H54 (cell line): ENCODE results near the gene CANX.

Experiments used
- DNase-seq: peaks from one replicate; pipeline ENCODE4 v3.0.0; 2011; ENCODE audit warnings: low spot score, mixed read lengths; ENCODE audit not compliant: insufficient read length
- FAIRE-seq: peaks from 3 replicates; lab custom pipeline; 2011; peaks lifted over from hg19 to GRCh38; lab: Jason Lieb, UNC
- POLR2A ChIP-seq: IDR thresholded peaks from 2 replicates; pipeline ENCODE4 v1.6.1; 2011; ENCODE audit warnings: low read depth, mild to moderate bottlenecking, low read length

CANX gene

DNA sequence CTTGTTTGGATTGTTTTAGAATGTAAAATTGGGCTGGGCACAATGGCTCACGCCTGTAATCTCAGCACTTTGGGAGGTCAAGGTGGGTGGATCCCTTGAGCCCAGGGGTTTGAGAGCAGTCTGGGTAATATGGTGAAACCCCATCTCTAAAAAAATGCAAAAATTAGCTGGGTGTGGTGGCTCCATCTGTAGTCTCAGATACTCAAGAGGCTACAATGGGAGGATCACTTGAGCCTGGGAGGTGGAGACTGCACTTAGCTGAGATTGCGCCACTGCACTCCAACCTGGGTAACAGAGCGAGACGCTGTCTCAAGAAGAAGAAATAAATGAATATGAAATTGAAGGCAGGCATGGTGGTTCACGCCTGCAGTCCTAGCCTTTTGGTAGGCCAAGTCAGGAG lies 55.2 kb downstream of the CANX start:
- DNase-seq (no peak), FAIRE-seq (no peak)
- TF ChIP-seq POLR2A = no peak

DNA sequence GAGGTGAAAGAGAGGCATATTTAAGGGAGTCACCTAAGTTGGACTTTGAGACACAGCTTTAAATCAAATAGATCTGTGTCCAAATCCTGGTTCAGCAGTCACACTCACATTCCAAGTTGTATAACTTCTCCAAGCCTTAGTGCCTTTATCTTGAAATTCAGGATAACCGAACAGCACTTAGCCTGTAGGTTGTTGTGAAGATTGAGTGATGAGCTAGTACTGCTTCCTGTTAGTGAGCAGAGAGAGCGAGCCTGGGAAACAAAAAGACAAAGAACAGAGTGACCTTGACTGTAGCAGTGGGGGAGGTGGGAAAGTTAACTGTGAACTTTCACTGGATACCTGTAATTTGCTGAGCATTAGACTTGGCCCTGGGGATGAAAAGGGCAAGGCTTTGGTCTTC lies 56.3 kb downstream of the CANX start:
- DNase-seq (no peak), FAIRE-seq (no peak)
- TF ChIP-seq POLR2A = no peak

DNA sequence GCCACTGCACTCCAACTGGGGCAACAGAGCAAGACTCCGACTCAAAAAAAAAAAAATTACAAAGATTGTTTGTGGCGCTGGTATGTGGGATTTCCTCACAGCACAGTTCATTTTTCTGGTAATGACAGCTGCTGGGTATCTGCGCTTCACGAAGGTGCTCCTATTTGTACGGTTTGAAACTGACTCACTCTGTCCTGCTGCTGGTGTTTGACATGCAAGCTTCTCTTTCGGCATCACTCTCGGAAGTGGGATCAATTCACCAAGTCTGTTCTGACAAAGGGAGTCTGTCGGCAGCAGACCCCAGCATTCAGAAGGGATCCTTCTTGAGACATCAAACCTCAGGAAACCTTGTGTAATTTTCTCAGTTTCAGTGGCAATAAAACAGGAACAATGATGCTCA lies 60.2 kb downstream of the CANX start:
- FAIRE-seq (no peak), DNase-seq (no peak)
- TF ChIP-seq POLR2A = no peak

DNA sequence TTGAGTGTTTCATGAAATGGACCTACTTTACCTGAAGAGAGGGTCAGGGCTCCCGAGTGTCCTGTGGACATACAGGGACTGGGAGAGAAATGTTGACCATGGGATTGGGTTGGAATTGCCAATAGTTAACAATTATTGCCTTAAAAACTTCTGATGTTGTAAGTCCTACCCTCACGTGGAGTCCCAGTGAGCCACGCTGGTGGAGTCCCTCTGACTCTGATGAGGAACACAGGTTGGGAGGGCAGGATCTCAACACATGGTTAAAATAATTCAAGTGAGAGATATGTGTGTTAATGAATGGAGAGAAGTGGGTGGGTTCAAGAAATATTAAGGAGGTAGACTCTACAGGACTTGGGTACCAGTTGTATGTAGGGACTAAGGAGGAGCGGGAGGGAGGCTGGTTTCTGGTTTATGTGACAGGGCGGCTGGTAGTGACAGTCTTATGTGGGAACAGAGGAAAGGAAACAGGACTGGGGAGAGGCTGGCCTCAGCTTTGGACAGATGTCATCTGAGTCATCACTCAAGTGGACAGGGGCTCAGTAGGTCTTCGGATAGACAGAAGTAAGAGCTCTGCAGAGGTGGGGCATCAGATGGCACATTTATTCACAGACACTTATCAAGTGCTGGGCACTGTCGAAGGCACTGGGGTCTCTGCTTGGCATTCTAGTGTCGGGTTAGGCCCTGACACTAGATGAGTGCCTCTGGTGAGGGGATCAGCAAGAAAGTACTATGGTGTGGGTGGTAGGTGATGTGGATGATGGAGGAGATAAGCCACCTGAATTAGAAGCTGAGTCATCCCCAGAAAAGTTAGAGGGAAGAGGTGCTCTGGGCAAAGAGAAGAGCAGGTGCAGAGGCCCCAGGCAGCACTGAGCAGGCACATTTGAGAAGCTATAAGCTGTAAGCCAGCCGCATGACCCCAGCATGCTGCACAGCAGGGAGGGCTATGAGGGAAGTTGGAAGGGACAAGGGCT lies 61.1 kb downstream of the CANX start:
- FAIRE-seq = no peak
- no peak for DNase-seq
- no peak for TF ChIP-seq POLR2A

DNA sequence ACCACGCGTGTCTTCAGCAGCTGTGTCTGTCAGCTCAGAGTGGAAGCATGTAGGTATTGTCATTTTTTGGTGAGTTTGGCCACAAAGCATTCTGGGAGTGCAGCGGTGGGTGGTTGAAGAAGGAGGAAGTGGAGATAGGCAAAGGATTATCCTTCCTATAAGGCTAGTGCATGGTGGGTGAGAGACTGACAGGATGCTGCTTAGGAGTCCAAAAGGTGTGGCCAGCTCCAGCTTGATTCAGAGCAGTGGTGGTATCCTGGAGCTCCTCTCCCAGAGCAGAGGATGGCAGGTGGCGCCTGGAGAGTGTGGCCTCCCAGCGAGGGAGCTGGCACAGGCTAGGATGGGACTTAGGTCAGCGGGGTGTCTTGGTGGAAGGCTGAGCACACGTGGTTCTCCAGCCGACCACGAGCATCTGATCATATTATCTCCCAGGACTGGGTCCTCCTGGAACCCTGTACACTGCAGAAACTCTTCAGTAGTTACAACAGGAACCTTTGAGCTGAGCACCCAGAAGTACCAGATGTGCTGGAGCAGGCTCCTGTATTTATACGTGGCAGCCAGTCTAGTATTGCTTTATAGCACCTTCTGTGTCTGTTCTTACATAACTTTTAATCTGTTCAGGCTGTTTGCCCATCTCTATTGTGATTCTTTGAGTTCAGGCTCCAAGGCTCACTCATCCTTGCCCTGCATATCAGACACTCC lies 63.5 kb downstream of the CANX start:
- TF ChIP-seq POLR2A = no peak; the same call in 1 of the 2 replicates
- DNase-seq = no peak
- FAIRE-seq = no peak

DNA sequence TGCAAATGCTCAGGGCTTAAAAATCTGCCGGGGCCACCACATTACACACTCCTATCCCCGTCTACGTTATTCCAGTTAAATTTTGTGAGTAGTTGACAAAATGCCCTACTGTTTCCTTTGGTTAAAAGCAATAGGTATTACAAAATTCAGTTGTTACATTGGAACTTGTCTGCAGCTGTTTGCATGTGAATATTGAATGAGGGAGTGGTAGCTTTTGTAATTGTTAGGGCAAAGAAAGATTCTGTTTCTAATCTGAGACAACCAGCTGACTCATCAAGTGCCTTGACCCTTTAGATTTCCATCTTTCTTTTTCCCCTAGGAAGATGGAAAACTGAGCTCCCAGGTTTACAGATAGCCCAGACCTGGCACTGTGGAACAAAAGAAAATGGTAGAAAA lies 64.0 kb downstream of the CANX start:
- DNase-seq (no peak), FAIRE-seq (no peak)

DNA sequence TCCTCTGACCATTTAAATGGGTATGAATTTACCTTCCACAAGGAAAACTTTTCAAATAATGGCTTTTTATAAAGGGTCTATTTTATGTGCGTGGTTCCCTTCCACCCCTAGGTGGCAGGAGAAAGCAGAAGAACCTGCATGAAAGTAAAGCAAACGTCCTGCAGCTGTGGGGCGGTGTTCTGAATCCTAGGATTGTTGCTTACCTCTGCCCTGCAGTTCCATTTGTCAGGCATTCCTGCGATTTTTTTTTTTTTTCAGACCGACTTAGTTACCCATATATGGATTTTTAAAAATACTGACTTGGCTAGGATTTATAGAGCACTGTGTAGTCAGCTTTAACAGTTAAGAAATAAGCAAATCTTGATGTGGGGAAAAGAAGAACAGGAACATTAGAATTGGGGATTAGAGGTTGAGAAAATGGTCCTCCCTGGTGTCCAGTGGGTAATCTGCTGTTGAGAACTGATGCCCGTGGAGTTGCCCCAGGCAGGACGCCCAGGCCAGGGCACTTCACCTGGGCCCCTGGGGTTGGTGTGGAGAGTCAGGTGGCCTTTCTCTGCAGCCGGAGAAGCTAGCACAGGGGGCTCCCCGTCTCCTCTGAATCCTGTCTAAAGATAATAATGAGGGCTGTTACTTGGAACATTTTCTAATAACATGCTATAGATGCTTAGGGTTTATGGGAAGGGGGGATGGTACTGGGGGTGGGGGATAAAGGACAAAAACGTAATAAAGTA lies 64.6 kb downstream of the CANX start:
- no peak for TF ChIP-seq POLR2A
- FAIRE-seq (no peak), DNase-seq (peak; percentile 68)

More for the DNA sequence above, 64.0 kb downstream of the CANX start:
- no peak for TF ChIP-seq POLR2A

DNA sequence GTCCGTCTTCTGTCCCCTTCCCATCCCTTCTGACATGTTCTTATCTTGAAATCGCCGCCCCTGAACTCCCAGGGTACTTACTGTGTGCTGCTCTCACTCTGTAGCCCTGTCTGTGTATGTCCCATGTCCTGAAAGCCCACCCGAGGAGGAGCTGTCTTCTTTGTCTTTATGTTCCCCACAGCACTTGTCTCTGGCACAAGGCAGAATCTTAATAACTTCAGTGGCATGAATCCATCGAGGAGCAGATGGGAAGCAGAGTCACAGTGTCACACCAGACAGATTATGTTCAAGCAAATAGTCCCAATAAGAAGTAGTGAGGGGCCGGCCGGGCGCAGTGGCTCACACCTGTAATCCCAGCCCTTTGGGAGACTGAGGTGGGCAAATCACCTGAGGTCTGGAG lies 65.3 kb downstream of the CANX start:
- TF ChIP-seq POLR2A = no peak
- FAIRE-seq (no peak), DNase-seq (no peak)

DNA sequence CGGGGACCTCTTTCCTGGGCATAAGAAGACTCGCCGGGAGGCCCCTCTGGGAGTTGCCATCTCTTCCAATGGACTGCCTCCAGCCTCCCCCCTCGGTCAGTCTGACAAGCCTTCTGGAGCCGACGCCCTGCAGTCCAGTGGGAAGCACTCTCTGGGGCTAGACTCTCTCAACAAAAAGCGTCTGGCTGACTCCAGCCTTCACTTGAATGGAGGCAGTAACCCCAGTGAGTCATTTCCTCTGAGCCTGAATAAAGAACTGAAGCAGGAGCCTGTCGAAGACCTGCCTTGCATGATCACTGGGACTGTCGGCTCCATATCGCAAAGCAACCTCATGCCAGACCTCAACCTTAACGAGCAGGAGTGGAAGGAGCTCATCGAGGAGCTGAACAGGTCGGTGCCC lies 66.6 kb downstream of the CANX start:
- peak; percentile 86 for DNase-seq
- TF ChIP-seq POLR2A = peak; percentile 33; the same call in 1 of the 2 replicates
- FAIRE-seq = no peak

DNA sequence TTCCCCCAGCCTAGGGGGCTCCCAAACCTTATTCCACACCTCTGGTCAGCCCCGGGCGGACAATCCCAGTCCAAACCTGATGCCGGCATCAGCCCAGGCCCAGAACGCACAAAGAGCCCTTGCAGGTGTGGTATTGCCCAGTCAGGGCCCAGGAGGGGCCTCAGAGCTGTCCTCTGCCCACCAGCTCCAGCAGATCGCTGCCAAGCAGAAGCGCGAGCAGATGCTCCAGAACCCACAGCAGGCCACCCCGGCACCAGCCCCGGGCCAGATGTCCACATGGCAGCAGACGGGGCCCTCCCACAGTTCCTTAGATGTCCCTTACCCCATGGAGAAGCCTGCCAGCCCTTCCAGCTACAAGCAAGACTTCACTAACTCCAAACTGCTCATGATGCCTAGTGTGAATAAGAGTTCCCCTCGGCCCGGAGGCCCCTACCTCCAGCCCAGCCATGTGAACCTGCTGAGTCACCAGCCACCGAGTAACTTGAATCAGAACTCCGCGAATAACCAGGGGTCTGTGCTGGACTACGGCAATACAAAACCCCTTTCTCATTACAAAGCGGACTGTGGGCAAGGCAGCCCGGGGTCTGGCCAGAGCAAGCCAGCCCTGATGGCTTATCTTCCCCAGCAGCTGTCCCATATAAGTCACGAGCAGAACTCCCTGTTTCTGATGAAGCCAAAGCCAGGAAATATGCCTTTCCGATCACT lies 67.4 kb downstream of the CANX start:
- FAIRE-seq (no peak), DNase-seq (no peak)
- TF ChIP-seq POLR2A = no peak

DNA sequence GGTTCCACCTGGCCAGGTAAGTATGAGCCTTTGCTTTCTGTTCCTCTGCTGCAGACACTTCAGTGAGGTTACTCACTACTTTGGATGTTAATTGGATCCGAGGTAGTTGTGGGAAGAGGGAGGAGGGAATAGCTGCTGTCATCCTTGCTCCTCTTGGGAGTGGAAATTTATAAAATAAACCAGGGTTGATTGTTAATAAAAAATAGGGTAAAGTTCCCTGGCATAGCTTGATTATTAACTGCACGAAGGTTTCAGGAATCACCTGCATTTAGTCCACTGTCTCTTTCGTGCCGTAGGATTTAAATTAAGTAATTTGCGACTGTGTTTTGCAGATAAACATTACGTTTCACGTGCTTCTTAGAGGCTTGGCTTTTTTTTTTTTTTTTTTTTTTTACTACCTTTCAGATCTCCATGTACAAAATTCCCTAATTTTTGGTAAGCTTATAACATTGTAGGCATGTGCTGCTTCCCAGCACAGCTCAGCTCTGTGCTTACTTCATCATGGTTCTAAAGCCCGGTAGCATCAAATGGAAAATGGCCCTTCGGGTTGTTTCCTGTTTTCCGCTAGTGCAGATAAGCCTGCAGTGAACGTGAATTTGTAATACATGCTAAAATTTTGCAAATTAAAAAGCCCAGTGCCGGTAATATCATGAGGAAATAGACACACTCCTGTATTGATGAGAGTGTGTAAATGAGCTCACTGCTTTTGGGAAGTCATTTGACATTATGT lies 68.1 kb downstream of the CANX start:
- DNase-seq (no peak), FAIRE-seq (no peak)
- TF ChIP-seq POLR2A = no peak

DNA sequence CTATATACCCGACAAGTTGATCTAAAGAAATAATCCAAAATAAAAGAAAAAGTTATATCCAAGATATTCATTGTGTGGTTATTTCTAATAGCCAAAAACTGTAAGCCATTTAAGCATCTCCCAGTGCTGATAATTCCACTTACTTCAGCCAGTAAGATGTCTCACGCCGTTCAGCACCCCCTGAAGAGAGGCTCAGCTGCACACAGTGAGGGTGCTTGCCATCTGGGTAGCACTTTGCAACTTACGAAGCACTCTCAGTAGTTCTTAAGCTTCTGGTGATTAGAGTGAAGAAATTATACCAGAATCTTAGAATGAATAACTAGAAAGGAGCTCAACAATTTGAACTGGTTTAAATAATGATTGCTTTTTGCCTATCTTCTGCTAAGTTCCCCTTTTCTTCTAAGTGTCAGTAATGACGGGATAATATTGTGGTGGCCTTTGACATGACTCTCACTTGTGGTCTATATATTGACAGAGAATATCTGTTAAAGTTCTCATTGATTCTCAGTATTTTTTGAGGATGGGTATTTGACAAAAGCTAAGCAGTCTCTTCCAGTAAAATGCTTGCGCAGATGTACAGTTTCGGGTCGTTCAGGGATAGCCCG lies 68.8 kb downstream of the CANX start:
- FAIRE-seq (no peak), DNase-seq (no peak)

More for the DNA sequence above, 68.8 kb downstream of the CANX start:
- no peak for TF ChIP-seq POLR2A
